ENCODE data around the gene RBM3.

RBM3 gene

DNA sequence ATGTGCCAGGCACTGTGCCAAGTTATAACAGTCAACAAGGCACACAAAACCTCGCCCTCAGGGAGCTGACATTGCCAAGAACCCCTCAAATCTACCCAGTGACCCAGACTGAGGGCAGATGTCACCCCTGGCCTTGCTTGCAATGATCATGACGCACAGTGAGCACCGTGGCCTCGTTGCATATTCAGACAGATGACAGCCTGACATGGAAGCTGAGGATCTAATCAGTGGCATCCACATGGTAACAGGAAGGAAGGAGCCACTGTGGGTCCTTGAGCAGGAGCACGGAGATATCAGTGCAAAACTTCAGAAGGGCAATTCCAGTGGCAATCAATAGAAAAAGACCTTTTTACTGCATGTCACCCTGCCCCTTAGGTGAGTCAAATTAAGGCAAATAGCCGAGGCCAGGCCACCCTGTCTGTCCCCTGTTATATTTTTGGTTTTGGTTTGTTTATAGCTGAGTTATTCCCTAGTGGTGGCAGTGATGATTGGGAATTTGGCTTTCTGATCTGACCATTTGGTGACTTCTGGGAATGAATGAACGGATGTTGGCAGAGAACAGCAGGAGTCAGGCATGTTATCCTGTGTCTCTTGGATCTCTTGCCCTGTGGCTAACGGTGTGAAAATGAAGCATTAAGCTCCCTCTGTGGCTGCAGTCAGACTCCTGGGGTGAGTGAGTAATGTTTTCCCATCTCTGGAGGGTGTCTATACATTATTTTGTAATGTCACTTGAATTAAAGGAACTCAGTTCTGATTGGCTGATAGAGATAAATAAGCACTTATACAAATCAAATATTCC is 43.5 kb downstream of the RBM3 start:
- TF ChIP-seq, protein P1, sequence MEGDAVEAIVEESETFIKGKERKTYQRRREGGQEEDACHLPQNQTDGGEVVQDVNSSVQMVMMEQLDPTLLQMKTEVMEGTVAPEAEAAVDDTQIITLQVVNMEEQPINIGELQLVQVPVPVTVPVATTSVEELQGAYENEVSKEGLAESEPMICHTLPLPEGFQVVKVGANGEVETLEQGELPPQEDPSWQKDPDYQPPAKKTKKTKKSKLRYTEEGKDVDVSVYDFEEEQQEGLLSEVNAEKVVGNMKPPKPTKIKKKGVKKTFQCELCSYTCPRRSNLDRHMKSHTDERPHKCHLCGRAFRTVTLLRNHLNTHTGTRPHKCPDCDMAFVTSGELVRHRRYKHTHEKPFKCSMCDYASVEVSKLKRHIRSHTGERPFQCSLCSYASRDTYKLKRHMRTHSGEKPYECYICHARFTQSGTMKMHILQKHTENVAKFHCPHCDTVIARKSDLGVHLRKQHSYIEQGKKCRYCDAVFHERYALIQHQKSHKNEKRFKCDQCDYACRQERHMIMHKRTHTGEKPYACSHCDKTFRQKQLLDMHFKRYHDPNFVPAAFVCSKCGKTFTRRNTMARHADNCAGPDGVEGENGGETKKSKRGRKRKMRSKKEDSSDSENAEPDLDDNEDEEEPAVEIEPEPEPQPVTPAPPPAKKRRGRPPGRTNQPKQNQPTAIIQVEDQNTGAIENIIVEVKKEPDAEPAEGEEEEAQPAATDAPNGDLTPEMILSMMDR (IDR thresholded peaks at IDR 0.05; ENCODE audit: low read depth, low read length, missing control alignments), result no peak
- no peak for DNase-seq (ENCODE audit: low read depth)
- H3K4me3 ChIP-seq (ENCODE audit: low read depth, low read length), result no peak overlapping the region

DNA sequence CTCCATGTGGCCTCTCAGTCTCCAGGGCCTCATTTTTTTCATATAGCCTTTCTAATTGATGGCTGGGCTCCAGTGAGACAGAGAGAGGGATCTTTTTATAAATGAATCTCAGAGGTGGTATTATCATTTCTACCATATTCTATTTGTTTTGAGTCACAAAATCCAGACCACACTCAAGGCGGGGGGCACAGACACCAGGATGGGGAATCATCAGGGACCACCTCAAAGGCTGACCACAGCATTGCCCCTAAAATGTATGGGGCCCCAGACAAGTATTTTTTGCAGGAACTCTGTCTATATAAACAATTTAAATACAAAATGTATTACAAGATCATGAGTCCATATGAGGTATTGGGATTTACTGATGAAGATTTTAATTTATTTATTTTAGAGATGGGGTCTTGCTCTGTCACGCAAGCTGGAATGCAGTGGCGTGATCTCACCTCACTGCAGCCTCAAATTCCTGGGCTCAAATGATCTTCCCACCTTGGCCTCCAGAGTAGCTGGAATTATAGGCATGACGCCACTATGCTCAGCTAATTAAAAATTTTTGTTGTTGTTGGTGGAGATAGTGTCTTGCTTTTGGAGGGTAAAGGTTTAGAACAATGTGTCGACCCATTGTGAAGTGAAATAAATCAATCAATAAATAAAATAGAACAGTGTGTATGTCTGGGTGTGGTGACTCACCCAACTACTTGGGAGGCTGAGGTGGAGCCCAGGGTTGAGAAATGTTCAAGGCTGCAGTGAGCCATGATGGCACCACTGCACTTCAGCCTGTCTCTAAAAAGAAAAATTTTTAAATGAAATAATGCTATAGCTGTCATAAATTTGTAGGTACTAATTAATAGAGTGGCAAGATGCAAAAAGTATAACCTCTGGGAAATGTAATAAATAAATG is 52.4 kb downstream of the RBM3 start:
- TF ChIP-seq, protein P1 (IDR thresholded peaks at IDR 0.05; ENCODE audit: low read depth, low read length, missing control alignments), result no peak

More for the DNA sequence above, 52.4 kb downstream of the RBM3 start:
- no peak overlapping the region for H3K4me3 ChIP-seq (ENCODE audit: low read depth, low read length)
- DNase-seq (ENCODE audit: low read depth), result no peak

Data from GM12864 (cell line).